Erythroblast (primary cell): ENCODE data around the gene MTRR.

Source experiments
- GATA1 ChIP-seq: IDR thresholded peaks from 2 replicates; pipeline ENCODE4 v1.6.1; 2011; ENCODE audit warnings: low read depth, mild to moderate bottlenecking, control low read depth, low read length, moderate library complexity
- POLR2A ChIP-seq: IDR thresholded peaks from 2 replicates; pipeline ENCODE4 v1.6.1; 2011; ENCODE audit warnings: mild to moderate bottlenecking, low read length

- TF ChIP-seq POLR2A: no peak
- no peak for TF ChIP-seq GATA1
Observed at GRCh38 chr5:7837403-7837802, 31.5 kb upstream of the MTRR start.
